ENCODE data around the gene WDR46. TPM values are rescaled to one million over a fixed set of nuclear protein-coding genes. Genes with fewer than 3 reads are reported as not detected.

WDR46 gene
- total and polyA plus RNA-seq, 4 donors = 31.7 to 60.5 (median 52.8) TPM

DNA sequence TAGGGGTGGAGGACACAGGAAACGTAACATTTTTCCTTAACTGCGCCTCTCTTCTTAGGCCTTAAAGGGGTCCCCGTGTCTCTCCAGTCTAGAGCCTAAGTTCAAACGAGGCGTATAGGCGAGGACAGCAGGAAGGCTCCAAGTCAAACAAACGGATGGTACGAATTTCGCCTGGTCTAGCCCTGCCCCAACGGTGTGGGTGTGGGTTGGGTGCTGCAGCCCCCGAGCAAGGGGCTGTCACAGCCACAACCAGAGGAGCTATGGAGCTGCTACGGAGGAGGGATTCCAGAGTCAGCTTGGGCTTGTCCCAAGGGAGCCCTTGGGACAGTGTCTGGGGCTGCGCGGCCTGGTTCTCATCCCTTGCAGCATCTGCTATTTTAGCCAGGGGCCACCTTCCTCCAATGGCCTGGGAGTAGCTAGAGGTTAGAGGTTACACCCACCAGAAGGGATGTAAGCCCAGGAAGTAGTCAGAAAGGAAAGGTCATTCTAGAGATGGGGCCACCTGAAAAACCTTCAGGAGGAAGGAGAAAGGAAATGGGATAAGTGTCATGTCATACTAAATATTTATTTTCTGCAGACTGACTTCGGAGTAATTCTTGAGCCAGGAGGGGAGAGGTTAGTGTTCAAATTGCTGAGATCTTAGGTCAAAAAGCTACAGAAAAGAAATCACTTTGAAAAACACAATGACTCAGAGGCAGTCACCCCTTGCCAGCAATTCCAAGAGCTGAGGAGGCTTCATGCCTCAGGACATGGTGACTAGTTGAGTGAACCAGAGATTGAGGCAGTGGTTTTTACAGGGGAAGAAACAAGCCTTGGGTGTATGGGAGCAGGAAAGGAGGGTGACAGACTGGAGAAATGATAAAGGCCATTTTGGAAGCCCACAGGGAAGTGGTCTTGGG is 39.1 kb downstream of the WDR46 start:
- DNase-seq (ENCODE audit: low read depth in 4 of 6, low spot score in 6 of 6) = no peak

DNA sequence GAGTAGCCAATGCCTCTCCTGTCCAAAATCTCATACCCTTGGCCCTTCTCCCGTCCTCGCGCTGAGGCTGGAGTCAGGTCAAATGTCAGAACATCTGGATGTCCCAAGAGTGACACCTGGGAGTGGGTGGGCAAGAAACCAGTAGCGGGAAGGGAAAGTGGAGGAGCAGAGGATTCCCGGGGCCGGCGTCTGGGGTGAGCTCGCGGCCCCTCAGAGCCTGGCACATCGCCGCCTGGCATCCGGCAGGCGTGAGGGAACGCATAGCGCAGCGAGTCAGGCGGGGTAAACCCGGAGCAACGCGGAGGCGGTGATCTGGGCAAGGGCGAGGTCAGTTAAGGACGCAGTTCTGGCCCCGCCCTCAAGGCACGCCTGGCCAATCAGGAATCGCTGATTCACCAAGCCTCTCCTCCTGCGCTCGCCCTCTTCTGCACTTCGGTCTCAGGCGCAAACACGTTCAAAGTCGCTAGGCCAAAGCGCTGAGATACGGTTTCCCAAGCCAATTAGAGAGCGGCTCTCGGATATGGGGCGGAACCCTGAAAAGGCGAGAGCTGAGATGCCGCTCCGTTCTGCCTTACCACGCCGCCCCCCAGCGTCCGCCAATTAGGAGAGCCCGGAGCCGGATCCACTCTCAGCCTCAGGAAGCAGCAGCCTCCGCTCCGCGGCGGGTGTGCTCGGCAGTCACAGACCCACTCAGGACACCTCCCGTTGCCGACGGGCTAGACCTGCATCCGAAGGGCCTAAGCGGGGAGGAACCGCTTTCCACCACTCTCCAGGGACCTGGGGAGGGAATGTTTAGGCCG is 39.9 kb downstream of the WDR46 start:
- Histone ChIP-seq H3K27ac (ENCODE audit: low read depth, low read length) (peak overlapping the region; percentile 94), H3K36me3 (ENCODE audit: control insufficient read depth, insufficient read depth, low read length) (peaks cover 18% of the 10 kb centered on the region), H3K9me3 (ENCODE audit: control insufficient read depth, insufficient read depth, low read length) (no peaks in the 10 kb centered on the region), H3K27me3 (ENCODE audit: control insufficient read depth, insufficient read depth, low read length) (no peaks in the 10 kb centered on the region), H3K4me3 (ENCODE audit: low read depth, low read length) (peak overlapping the region; percentile 83), H3K4me1 (ENCODE audit: control insufficient read depth, insufficient read depth, low read length) (peaks cover 19% of the 10 kb centered on the region)
- under 1% methylated on average over 48 of the region's 58 CpGs for WGBS (ENCODE audit: insufficient coverage)
- peak; percentile 93 to 99 (median 96) for DNase-seq (ENCODE audit: low read depth in 4 of 6, low spot score in 6 of 6)

More for the DNA sequence above, 39.1 kb downstream of the WDR46 start:
- H3K9me3 ChIP-seq (ENCODE audit: control insufficient read depth, insufficient read depth, low read length) = no peaks in the 10 kb centered on the region
- peaks cover 21% of the 10 kb centered on the region for H3K36me3 ChIP-seq (ENCODE audit: control insufficient read depth, insufficient read depth, low read length)
- peak overlapping the region; percentile 94 for H3K27ac ChIP-seq (ENCODE audit: low read depth, low read length)
- no peaks in the 10 kb centered on the region for H3K27me3 ChIP-seq (ENCODE audit: control insufficient read depth, insufficient read depth, low read length)
- H3K4me1 ChIP-seq (ENCODE audit: control insufficient read depth, insufficient read depth, low read length) = peaks cover 19% of the 10 kb centered on the region
- H3K4me3 ChIP-seq (ENCODE audit: low read depth, low read length) = peak overlapping the region; percentile 83
- 3% methylated on average over 12 of the region's 15 CpGs for WGBS (ENCODE audit: insufficient coverage)

- WGBS (ENCODE audit: insufficient coverage) = under 1% methylated on average over 18 of the region's 18 CpGs
- Histone ChIP-seq H3K4me1 (ENCODE audit: control insufficient read depth, insufficient read depth, low read length) (peaks cover 19% of the 10 kb centered on the region), H3K27ac (ENCODE audit: low read depth, low read length) (peak overlapping the region; percentile 88), H3K9me3 (ENCODE audit: control insufficient read depth, insufficient read depth, low read length) (no peaks in the 10 kb centered on the region), H3K4me3 (ENCODE audit: low read depth, low read length) (peak overlapping the region; percentile 83), H3K36me3 (ENCODE audit: control insufficient read depth, insufficient read depth, low read length) (peaks cover 18% of the 10 kb centered on the region), H3K27me3 (ENCODE audit: control insufficient read depth, insufficient read depth, low read length) (no peaks in the 10 kb centered on the region)
- DNase-seq (ENCODE audit: low read depth in 4 of 6, low spot score in 6 of 6) = peak in 2 of 6 donors; percentile 19 to 30
Measured at GRCh38 chr6:33248643-33248931, 40.5 kb downstream of the WDR46 start.

- DNase-seq (ENCODE audit: low read depth in 4 of 6, low spot score in 6 of 6) = peak; percentile 72 to 95 (median 86)
- peak overlapping the region; percentile 83 for H3K4me3 ChIP-seq (ENCODE audit: low read depth, low read length)
- peaks cover 19% of the 10 kb centered on the region for H3K4me1 ChIP-seq (ENCODE audit: control insufficient read depth, insufficient read depth, low read length)
- H3K27me3 ChIP-seq (ENCODE audit: control insufficient read depth, insufficient read depth, low read length) = no peaks in the 10 kb centered on the region
- WGBS (ENCODE audit: insufficient coverage) = under 1% methylated on average over 24 of the region's 28 CpGs
- peak overlapping the region; percentile 88 for H3K27ac ChIP-seq (ENCODE audit: low read depth, low read length)
- peaks cover 16% of the 10 kb centered on the region for H3K36me3 ChIP-seq (ENCODE audit: control insufficient read depth, insufficient read depth, low read length)
- no peaks in the 10 kb centered on the region for H3K9me3 ChIP-seq (ENCODE audit: control insufficient read depth, insufficient read depth, low read length)
Measured at GRCh38 chr6:33247977-33248642, 40.9 kb downstream of the WDR46 start.

- Histone ChIP-seq H3K4me3 (ENCODE audit: low read depth, low read length) (no peak overlapping the region), H3K9me3 (ENCODE audit: control insufficient read depth, insufficient read depth, low read length) (no peaks in the 10 kb centered on the region), H3K36me3 (ENCODE audit: control insufficient read depth, insufficient read depth, low read length) (no peaks in the 10 kb centered on the region), H3K27ac (ENCODE audit: low read depth, low read length) (no peak overlapping the region), H3K27me3 (ENCODE audit: control insufficient read depth, insufficient read depth, low read length) (peaks cover 4% of the 10 kb centered on the region), H3K4me1 (ENCODE audit: control insufficient read depth, insufficient read depth, low read length) (peaks cover 3% of the 10 kb centered on the region)
- DNase-seq (ENCODE audit: low read depth in 4 of 6, low spot score in 6 of 6) = no peak
- no CpG with 5 or more reads among the region's 1 CpG for WGBS (ENCODE audit: insufficient coverage)
Measured at GRCh38 chr6:33243476-33243875, 45.6 kb downstream of the WDR46 start.

GRCh38 chr6:33241968-33242367 is 47.1 kb downstream of the WDR46 start:
- no peak overlapping the region for H3K27ac ChIP-seq (ENCODE audit: low read depth, low read length)
- WGBS (ENCODE audit: insufficient coverage) = no CpG with 5 or more reads among the region's 3 CpGs
- no peak for DNase-seq (ENCODE audit: low read depth in 4 of 6, low spot score in 6 of 6)
- H3K9me3 ChIP-seq (ENCODE audit: control insufficient read depth, insufficient read depth, low read length) = no peaks in the 10 kb centered on the region
- H3K4me3 ChIP-seq (ENCODE audit: low read depth, low read length) = no peak overlapping the region
- H3K4me1 ChIP-seq (ENCODE audit: control insufficient read depth, insufficient read depth, low read length) = no peaks in the 10 kb centered on the region
- no peaks in the 10 kb centered on the region for H3K36me3 ChIP-seq (ENCODE audit: control insufficient read depth, insufficient read depth, low read length)
- H3K27me3 ChIP-seq (ENCODE audit: control insufficient read depth, insufficient read depth, low read length) = peaks cover 4% of the 10 kb centered on the region

GRCh38 chr6:33237741-33238140 is 51.3 kb downstream of the WDR46 start:
- Histone ChIP-seq H3K36me3 (ENCODE audit: control insufficient read depth, insufficient read depth, low read length) (no peaks in the 10 kb centered on the region), H3K27me3 (ENCODE audit: control insufficient read depth, insufficient read depth, low read length) (peaks cover 9% of the 10 kb centered on the region), H3K27ac (ENCODE audit: low read depth, low read length) (no peak overlapping the region), H3K4me3 (ENCODE audit: low read depth, low read length) (no peak overlapping the region), H3K4me1 (ENCODE audit: control insufficient read depth, insufficient read depth, low read length) (no peaks in the 10 kb centered on the region), H3K9me3 (ENCODE audit: control insufficient read depth, insufficient read depth, low read length) (no peaks in the 10 kb centered on the region)
- DNase-seq (ENCODE audit: low read depth in 4 of 6, low spot score in 6 of 6) = no peak
- WGBS (ENCODE audit: insufficient coverage) = 63% methylated on average over 2 of the region's 2 CpGs

- no peaks in the 10 kb centered on the region for H3K36me3 ChIP-seq (ENCODE audit: control insufficient read depth, insufficient read depth, low read length)
- no peak overlapping the region for H3K4me3 ChIP-seq (ENCODE audit: low read depth, low read length)
- 82% methylated on average over 6 of the region's 6 CpGs for WGBS (ENCODE audit: insufficient coverage)
- H3K27ac ChIP-seq (ENCODE audit: low read depth, low read length) = no peak overlapping the region
- peaks cover 9% of the 10 kb centered on the region for H3K27me3 ChIP-seq (ENCODE audit: control insufficient read depth, insufficient read depth, low read length)
- no peaks in the 10 kb centered on the region for H3K4me1 ChIP-seq (ENCODE audit: control insufficient read depth, insufficient read depth, low read length)
- no peak for DNase-seq (ENCODE audit: low read depth in 4 of 6, low spot score in 6 of 6)
- H3K9me3 ChIP-seq (ENCODE audit: control insufficient read depth, insufficient read depth, low read length) = no peaks in the 10 kb centered on the region
Measured at GRCh38 chr6:33236852-33237251, 52.2 kb downstream of the WDR46 start.

DNA sequence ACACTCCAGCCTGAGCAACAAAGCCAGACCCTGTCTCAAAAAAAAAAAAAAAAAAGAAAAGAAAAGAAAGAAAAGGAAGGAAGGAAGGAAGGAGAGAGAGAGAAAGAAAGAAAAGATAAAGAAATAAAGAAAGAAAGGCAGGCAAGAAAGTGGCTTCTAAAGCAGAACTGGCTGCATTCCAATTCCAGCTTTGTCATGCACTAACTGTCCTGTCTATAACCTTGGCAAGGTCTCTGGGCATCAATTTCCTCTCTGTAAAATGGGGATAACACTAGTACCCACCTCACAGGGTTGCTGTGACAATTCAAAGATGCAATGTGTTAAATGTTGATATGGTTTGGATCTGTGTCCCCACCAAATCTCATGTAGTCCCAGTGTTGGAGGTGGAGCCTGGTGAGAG is 52.7 kb downstream of the WDR46 start:
- Histone ChIP-seq H3K27ac (ENCODE audit: low read depth, low read length) (no peak overlapping the region), H3K9me3 (ENCODE audit: control insufficient read depth, insufficient read depth, low read length) (no peaks in the 10 kb centered on the region), H3K27me3 (ENCODE audit: control insufficient read depth, insufficient read depth, low read length) (peaks cover 9% of the 10 kb centered on the region), H3K4me1 (ENCODE audit: control insufficient read depth, insufficient read depth, low read length) (no peaks in the 10 kb centered on the region), H3K4me3 (ENCODE audit: low read depth, low read length) (no peak overlapping the region), H3K36me3 (ENCODE audit: control insufficient read depth, insufficient read depth, low read length) (no peaks in the 10 kb centered on the region)
- no peak for DNase-seq (ENCODE audit: low read depth in 4 of 6, low spot score in 6 of 6)
